Cerebellar cortex (tissue), 1 donor: ENCODE measurements around the gene CR1.
"Not testable (repeated sequence)": the region's sequence is repeated elsewhere in the genome, so short reads cannot be mapped to it uniquely, and the experiment has no call there.

Source experiments
- DNase-seq: peaks from one replicate; pipeline ENCODE4 v3.0.0-alpha.2; 2015; ENCODE audit warnings: low spot score

CR1 gene

DNA sequence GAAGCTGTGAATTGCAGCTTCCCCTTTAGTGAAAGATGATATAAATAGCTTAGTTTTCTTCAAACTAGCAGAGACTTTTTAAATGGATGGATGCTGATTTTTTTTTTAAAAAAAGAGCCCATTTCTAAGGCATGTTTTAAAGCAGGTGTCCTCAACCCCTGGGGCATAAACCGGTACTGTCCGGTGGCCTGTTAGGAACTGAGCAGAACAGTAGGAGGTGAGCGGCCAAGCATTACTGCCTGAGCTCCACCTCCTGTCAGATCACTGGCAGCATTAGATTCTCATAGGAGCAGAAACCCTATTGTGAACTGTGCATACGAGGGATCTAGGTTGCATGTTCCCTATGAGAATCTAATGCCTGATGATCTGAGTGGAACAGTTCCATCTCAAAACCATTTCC is 180.2 kb downstream of the CR1 start:
- no peak for DNase-seq

DNA sequence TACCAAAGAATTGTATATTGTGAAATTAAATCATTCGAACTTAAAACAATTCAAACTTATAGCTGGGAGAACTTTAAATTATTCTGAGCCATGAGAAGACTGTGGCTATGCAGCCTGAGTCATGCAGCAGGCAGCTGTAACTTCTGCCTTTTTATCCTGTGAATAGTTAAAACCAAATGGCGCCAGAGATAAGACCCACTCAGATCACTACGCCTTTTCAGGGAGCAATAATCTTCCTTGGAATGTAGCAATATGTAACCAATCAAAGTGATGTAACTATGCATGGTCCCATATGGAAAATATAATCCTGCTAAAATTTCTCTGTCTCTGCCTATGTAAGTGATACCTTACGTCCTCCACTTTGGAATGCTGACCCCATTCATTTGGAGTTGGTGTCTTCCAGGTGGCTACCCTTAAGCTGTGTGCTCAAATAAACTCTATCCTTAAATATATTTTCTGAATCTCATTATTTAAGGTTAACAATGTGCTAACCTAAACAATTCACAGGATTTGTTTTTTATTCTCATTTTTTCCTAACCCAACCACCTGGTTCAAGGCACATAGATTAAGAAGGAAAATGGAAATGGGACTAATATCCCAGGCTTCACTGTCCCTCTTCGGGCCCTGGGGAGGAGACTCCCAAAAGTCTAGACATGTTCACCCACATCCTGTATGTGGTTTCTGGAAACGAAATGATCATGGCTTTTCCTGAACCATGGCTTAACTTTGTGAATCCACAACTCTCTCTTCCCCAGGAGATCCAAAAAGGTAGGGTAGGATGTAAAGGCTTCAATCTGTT is 184.8 kb downstream of the CR1 start:
- DNase-seq = not testable (repeated sequence)

DNA sequence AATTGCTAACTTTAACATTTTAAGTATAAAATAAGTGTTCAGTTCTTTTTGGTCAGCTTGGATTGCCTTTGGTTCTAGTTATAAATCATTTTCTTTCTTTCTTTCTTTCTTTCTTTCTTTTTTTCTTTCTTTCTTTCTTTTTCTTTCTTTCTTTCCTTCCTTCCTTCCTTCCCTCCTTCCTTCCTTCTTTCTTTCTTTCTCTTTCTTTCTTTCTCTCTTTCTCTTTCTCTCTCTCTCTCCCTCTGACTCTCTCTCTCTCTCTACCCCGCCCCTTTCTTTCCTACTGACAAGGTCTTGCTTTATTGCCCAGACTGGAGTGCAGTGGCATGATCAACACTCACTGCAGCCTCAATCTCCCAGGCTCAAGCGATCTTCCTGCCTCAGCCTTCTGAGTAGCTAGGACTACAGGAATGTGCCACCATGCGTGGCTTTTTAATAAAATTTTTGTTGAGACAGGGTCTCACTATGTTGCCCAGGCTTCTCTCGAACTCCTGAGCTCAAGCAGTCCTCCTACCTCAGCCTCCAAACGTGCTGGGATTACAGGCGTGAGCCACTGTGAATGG is 187.0 kb downstream of the CR1 start:
- DNase-seq = not testable (repeated sequence)

DNA sequence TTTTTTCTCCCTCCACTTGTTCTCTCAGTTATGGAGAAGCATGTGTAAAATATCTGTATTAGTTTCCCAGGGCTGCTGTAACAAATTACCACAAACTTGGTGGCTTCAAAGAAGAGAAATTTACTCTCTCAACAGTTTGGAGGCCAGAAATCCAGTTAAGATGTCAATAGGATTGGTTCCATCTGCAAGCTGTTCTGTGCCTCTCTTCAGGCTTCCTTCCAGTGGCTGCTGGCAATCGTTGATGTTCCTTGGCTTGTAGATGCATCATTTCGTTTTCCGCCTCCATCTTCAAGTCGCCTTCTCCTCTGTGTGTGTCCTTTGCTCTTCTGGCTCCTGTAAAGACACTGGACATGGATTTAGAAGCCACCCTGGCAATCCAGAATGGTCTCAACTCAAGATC is 194.6 kb downstream of the CR1 start:
- DNase-seq = not testable (repeated sequence)

DNA sequence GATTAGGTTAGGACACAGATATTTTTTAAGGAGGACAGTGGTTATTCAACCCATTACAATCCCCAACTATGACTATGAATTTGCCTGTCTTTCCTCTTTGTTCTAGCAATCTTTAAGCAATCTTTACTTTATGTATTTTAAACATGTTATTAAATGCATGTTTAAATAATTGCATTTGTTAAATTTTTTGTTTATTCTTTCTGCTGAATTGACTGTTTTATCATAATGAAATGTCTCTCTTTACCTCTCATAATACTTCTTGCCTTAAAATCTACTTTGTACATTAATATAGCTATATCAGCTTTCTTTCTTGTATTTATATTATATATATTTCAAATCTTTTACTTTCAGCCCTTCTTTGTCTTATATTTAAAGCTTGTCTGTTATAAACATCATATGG is 195.1 kb downstream of the CR1 start:
- DNase-seq = no peak
